Fibroblast of skin of back (primary cell): ENCODE results near the gene CA11.
A peak's percentile ranks its signal among the peaks of the same experiment; 100 is the strongest.

Experiments
- DNase-seq: peaks from one replicate; pipeline ENCODE4 v3.0.0-alpha.2; 2013

Gene CA11

DNA sequence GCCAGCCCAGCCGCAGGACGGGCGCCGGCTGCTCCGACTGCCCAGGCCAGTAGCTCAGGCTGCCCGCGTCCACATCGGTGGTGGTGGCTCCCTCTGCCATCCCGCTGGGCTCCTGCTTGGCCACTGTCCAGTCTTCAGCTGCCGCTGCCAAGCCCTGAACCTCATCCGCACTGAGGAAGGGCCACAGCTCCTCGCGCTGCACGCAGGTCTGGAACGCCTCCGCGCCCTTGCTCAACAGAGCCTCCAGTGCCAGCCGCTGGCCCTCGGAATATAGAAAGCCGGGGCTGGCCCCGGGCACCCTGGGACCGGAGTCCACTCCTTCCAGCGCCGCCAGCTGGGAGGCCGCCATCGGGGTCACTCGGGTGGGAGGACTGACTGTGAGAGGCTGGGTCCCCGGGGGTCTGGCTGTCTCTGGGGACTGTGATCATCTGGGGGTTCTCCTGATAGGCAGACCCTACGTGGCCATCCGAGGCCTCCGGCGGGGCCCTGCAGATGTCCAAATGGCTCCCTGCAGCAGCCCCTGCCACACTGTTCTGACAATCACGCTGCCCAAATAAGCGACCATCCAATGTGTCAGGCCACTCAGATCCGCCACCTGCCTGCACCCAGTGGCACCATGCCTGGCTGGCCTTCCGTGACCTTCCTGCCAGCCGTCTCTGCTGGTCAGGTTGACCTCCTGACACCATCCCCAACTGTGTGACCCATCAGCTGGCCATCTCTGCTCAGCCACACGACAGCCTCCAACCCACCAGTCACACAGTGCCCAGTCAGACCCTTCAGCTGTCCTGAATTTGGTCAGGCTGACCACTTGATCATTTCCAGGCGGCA, 32.7 kb downstream of the CA11 start:
- no peak for DNase-seq

DNA sequence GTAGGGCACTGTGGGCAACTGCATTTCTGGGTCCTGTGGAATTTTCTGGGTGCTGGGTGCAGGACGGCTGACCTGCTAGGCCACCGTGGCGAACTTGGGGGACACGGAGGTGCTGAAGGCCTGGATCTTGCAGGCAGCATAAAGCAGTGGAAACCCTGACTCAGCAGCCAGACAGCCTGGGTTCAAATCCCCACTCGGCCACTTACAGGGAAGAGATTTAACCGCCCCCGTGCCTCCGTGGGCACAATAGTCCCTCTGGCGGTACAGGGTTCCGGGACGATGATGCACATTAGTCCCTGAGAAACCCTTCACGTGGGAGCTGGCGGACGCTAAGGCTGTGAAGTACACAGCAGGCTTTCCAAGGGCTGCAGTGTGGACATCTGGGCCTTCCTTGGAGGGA, 34.1 kb downstream of the CA11 start:
- no peak for DNase-seq

DNA sequence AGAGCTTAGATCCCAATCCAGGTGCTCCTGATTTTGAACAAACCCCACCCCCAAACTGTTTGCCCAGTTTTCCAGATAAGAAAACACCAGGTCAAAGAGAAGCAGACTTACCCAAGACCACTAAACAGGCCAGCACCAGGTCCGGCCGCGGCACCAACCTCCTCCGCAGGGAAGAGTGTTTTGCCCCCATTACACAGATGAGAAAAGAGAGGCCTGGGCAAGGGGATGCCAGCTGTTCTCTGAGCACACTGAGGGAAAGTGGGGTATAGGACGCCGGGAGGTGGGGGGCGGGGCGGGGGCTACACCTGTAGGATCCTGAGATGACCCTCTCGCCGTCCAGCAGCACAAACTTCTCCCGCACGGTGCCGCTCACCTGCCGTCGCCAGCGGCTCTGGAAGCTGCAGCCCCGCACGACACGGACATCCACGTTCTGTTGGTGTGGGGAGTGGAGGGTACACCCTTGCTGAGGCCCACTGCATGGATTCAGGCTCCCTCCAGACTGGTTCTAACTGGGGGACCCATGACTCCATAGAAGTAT, 36.3 kb downstream of the CA11 start:
- DNase-seq = no peak

DNA sequence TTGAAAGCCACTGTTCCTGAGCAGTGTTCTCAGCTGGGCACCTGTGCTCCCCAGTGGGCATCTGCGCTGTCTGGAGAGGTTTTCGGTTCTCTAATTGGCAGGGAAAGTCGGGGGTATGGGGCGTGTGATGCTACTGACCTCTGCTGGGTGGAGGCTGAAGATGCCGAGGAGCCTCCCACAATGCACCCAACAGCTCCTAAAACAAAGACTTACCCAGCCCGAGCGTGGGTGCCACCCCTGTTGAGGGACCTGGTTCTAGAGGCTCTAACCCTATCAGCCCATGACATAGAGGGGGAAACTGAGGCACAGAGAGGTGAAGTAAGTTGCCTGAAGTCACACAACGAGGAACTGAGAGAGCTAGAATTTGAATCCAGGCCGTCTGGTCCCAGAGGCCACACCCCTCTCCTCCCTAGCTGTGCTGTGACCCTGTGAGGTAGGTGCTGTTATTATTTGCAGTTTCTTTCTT, 37.2 kb downstream of the CA11 start:
- peak; percentile 49 for DNase-seq

DNA sequence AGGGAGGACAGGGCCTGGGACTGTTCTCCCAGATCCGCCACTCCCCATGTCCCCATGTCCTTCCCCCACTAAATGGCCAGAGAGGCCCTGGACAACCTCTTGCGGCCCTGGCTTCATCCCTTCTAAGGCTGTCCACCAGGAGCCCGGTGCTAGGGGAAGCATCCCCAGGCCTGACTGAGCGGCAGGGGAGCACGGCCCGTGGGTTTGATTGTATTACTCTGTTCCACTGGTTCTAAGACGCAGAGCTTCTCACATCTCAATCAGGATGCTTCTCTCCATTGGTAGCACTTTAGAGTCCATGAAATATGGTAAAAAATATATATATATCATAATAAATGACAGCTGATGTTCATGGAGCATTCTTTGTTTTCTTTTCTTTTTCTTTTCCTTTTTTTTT, 38.6 kb downstream of the CA11 start:
- no peak for DNase-seq

DNA sequence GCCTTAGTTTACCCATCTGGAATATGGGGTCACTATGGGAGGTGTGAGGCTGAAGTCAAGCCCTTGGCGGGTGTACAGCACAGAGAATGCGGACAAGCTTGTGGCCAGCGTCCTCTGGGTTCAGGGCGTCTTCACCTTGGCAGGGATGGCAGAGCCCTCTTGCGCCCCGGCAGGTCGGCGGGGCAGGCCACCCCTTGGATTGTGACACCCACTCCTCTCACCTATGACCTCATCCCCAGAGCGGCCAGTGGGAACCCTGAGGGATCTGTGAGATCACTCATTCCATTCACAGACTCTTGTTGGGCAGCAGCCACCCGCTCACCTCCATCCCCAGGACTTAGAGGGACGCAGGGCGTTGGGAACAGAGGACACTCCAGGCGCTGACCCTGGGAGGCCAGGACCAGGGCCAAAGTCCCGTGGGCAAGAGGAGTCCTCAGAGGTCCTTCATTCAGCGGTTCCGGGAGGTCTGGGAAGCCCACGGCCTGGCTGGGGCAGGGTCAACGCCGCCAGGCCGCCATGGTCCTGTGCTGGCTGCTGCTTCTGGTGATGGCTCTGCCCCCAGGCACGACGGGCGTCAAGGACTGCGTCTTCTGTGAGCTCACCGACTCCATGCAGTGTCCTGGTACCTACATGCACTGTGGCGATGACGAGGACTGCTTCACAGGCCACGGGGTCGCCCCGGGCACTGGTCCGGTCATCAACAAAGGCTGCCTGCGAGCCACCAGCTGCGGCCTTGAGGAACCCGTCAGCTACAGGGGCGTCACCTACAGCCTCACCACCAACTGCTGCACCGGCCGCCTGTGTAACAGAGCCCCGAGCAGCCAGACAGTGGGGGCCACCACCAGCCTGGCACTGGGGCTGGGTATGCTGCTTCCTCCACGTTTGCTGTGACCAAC, 39.3 kb downstream of the CA11 start, which contains the start of gene SPACA4:
Gene SPACA4, plus strand, starts transcription at position 280 of the 896 bp plus-strand sequence. Its CDS starts 237 bp downstream, at position 517.
- no peak for DNase-seq

DNA sequence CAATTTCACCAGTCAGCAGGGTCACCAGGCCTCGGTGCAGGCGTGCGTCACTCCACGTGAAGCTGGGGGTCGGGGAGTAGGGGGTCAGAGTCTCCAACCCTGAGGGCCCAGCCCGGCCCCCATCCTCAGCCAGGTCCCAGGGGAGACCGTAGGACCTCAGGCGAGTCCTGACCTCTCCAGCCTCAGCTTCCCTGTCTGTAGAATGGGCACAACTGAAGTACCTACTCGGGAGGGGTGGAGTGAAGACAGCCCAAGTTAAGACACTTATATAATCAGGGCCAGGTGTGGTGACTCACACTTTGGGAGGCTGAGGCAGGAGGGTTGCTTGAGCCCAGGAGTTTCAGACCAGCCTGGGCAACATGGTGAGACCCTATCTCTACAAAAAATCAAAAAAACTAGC, 42.1 kb downstream of the CA11 start:
- no peak for DNase-seq

DNA sequence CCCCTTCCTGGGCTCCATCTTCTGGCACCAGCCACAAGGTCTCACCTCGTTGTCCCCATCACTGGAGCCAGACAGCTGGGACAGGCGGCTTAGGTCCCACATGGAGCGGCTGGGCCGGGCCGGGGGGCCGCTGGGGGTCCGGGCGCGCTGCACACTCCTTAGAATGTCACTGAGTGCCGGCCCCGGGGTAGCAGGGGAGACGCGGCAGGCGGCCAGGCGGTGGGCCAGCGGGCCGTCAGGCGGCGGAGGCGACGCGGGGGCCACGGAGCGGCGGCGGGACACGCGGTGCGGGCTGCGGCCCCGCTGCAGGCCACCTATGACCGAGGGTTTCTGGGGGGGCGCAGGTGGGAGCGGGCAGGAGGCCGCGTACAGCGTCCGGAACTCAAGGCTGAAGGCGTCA, 42.5 kb downstream of the CA11 start:
- DNase-seq = no peak

DNA sequence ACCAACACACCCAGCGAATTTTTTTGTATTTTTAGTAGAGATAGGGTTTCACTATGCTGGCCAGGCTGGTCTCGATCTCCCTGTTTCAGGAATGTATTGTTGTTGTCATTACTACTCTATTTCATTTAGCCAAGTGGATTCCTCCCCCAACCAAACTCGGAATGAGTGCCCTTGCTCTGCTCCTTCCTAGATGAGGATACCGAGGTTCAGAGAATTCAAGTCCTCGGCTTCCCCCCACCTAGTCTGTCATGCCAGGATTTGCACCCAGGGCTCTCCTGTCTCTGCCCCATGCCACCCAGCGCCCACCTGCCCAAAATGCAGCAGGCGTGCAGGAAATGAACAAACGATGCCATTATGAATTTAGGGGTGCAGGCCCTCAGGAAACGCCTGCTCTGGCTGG, 43.0 kb downstream of the CA11 start:
- DNase-seq = no peak

DNA sequence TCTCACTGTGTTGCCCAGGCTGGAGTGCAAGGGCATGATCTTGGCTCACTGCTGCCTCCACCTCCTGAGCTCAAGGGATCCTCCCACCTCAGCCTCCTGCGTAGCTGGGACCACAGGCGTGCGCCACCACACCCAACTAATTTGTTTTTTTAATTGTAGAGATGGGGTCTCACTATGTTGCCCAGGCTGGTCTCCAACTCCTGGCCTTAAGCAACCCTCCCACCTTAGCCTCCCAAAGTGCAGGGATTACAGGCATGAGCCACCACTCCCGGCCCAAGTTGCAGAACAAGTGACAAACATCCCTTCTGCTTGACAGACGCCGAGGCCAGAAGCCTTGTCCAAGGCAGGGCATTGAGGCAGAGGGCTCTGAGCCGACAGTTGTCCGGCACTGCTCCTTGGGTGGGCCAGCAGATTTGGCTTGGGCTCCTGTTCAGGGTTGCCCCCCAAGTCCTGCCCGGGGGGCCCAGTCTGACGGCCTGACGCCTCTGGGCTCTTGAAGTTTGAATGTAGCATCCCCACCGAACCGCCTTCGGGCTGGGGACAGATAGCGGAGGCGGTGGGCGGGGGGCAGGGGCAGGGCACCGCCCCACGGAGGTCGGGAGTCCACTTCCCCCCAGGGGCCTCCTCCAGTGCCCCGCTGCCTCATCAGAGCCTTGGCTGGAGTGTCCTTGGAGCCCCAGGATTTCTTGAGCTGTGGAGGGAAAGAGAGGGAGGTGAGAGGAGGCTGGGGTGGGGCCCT, 45.1 kb downstream of the CA11 start:
- DNase-seq = no peak

DNA sequence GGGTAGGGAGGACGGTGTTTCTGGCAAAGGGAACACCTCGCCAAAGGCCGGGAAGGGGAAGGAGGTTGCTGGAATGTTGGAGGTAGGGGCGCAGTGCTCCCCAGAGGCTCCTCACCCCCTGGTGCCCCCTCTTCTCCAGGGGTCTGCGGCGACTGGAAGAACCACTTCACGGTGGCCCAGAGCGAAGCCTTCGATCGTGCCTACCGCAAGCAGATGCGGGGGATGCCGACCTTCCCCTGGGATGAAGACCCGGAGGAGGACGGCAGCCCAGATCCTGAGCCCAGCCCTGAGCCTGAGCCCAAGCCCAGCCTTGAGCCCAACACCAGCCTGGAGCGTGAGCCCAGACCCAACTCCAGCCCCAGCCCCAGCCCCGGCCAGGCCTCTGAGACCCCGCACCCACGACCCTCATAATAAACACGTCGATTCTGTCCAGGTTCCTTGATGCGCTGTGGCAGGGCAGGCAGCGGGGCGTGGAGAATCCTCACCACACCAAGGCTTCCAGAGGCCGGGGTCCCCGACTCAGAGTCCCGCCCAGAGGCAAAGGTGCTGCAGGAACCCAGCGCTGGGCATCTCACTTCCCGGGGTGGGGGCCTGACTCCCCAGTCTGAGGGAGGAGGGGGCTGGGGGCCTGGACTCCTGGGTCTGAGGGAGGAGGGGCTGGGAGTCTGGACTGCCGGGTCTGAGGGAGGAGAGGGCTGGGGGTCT, 46.8 kb downstream of the CA11 start:
- no peak for DNase-seq

DNA sequence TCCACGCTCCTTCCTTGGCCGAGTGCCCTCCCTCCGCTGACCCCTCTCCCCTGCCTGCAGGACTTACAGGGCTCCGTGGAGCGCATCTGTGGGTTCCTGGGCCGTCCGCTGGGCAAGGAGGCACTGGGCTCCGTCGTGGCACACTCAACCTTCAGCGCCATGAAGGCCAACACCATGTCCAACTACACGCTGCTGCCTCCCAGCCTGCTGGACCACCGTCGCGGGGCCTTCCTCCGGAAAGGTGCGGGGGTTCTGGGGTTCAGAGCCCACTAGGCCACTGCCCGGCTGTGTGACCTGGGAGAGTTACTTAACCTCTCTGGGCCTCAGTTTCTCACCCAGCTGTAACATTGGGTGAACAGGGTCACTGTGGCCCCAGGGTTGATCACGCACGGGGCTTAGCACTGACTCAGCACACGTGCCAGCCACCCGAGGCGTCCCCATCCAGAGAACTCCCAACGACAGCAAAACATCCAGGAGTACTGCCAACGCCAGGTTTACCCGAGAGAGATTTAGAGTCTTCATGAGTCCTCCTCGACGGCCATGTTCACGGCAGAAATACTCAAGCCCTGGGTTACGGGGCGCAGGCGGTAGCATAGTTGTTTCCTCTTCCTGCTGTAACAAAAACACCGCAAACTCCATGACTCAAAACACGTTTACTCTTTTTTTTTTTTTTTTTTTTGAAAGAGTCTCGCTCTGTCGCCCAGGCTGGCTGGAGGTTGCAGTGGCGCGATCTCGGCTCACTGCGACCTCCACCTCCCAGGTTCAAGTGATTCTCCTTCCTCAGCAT, 49.1 kb downstream of the CA11 start:
- DNase-seq = no peak

DNA sequence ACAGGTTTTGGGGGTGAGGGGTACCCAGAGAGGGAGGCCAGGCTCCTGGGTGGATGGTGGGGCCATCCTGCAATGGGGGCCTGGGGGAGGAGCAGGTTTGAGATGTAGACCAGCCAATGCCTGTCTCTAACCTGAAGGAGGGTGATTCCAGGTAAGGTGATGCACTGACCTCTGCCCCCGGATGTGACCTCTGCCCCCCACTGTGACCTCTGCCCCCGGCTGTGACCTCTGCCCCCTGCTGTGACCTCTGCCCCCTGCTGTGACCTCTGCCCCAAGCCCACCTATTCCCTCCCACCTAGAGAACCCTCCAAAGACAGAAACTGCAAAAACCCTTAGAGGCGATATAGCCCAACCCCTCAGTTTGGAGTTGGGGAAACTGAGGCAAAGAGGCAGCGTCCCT, 49.8 kb downstream of the CA11 start:
- DNase-seq = no peak

DNA sequence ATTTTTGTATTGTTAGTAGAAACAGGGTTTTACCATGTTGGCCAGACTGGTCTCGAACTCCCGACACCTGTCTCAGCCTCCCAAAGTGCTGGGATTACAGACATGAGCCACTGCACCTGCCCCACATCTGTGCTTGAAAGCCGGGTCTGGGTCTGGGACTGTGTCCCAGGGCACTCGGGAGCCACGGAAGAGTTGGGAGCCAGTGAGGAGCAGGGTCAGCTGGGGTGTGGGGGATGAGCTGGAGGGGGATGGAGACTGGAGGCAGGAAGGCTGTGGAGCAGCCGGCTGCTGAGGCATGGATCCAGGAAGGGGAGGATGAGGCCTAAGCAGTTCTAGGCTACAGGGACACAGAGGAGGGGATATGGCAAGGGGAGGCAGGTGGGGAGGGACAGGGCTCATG, 50.2 kb downstream of the CA11 start:
- no peak for DNase-seq

DNA sequence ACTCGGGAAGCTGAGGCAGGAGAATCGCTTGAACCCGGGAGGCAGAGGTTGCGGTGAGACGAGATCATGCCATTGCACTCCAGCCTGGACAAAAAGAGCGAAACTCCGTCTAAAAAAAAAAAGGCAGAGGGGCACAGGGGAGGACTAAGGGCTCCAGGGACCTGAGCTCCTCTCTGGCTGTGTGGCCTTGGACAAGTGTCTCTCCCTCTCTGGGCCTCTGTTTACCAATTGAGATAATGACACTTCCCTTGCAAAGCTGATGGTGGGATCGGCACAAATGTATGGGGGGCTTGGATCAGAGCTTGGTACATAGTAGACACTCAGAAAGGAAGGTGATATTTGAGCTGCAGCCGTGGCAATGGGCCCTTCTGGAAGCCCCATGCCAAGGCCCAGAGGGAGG, 50.8 kb downstream of the CA11 start:
- DNase-seq = no peak

DNA sequence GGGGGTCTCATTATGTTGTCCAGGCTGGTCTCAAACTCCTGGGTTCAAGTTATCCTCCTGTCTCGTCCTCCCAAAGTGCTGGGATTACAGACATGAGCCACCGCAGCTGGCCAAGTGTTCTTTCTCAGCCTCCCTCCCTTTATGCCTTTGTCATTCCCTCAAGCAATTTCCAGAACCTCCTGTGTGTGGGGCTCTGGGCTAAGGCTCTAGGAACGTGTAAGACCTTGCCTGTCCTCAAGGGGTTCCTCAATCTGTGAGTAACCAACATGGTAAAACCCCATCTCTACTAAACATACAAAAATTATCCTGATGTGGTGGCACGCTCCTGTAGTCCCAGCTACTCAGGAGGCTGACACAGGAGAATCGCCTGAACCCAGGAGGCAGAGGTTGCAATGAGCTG, 55.0 kb downstream of the CA11 start:
- DNase-seq = no peak

DNA sequence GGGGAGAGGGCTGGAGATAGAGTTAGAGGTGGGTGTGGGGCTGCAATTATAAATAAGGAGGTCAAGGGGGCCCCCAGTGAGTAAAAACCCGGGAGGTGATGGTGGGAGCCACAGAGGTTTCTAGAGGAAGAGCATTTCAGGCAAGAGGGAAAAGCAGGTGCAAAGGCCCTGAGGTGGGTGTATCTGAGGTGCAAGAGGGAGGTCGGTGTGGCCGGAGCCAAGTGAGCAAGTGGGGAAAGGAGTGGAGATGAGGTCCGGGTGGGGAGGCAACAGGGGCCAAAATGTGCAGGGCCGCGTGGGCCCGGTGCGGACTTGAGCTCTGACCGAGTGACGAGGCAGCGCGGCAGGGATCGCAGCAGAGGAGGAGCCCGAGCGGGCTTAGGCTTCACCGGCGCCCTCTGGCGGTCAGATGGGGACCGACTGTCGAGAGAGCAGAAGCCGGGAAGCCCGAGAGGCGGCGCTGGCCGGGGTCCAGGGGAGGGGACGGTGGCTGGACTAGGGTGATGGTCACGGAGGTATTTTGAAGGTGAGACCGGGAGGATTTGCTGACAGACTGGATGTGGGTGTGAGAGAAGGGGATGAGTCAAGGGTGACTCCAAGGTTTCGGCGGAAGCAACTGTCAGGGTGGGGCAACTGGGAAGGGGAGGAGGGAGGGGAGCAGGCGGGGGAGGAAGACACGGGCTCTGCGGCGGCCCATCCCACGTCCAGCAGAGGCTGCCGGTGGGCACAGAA, 57.2 kb downstream of the CA11 start:
- DNase-seq = peak; percentile 79
